IMR-90 (cell line): Measurements from ENCODE around the gene MKX. TPM values are rescaled to one million over a fixed set of nuclear protein-coding genes. Genes with fewer than 3 reads are reported as not detected.

Experiments
- ATAC-seq: fragments of 200-7000 bp; cut with Tn5 transposase; 2 replicates; pipeline ENCODE4 v1.9.1; 2020; ENCODE audit warnings: low read depth, mild to moderate bottlenecking, moderate library complexity
- BruUV-seq: library from RNA; stranded (reverse); fragments of 400-500 nt; replicated peaks from 2 replicates; lab custom pipeline; 2021; lab: Mats Ljungman, UMichigan
- CTCF ChIA-PET: fragments of 300-600 bp; formaldehyde crosslinking; extraction: SDS; loops from one replicate; lab custom pipeline; 2021; ENCODE audit warnings: antibody characterized with exemption; lab: Yijun Ruan, JAX
- POLR2A ChIA-PET: fragments of 300-600 bp; sonication (Branson Sonifier 250); formaldehyde crosslinking; loops from one replicate; lab custom pipeline; 2022; ENCODE audit warnings: antibody characterized with exemption; ENCODE audit not compliant: unreplicated experiment; lab: Charles Lee
- DNase-seq: peaks from one replicate; pipeline ENCODE4 v3.0.0; 2013
- H2AFZ ChIP-seq: replicated peaks from 2 replicates; pipeline ENCODE3; 2013; ENCODE audit warnings: low read length, mild to moderate bottlenecking; ENCODE audit not compliant: poor library complexity
- H2AK5ac ChIP-seq: 2 replicates; pipeline ENCODE4 v1.6.1; 2013; ENCODE audit warnings: low read depth, low read length, inconsistent platforms
- H2AK9ac ChIP-seq: replicated peaks from 2 replicates; pipeline ENCODE3; 2013; ENCODE audit warnings: mild to moderate bottlenecking, low read depth, low read length, moderate library complexity; ENCODE audit not compliant: poor library complexity
- H2BK120ac ChIP-seq: 2 replicates; pipeline ENCODE4 v1.6.1; 2013; ENCODE audit warnings: low read depth, low read length, inconsistent platforms
- H2BK15ac ChIP-seq: 3 replicates; pipeline ENCODE4 v1.6.1; 2013; ENCODE audit warnings: low read depth, low read length, inconsistent platforms
- H2BK20ac ChIP-seq: 2 replicates; pipeline ENCODE4 v1.6.1; 2013; ENCODE audit warnings: low read depth, mild to moderate bottlenecking, inconsistent platforms, low read length, moderate library complexity
- H2BK5ac ChIP-seq: 2 replicates; pipeline ENCODE4 v1.6.1; 2013; ENCODE audit warnings: mild to moderate bottlenecking, low read depth, low read length, inconsistent platforms; ENCODE audit not compliant: poor library complexity, severe bottlenecking
- H3K14ac ChIP-seq: replicated peaks from 2 replicates; pipeline ENCODE4 v1.6.1; 2013; ENCODE audit warnings: low read depth, low read length, inconsistent platforms
- H3K18ac ChIP-seq: 2 replicates; pipeline ENCODE4 v1.6.1; 2013; ENCODE audit warnings: low read depth, low read length, control low read depth
- H3K23ac ChIP-seq: 2 replicates; pipeline ENCODE4 v1.6.1; 2013; ENCODE audit warnings: low read depth, low read length, inconsistent platforms
- H3K27ac ChIP-seq: 2 replicates; pipeline ENCODE4 v1.5.1; 2013; ENCODE audit warnings: mild to moderate bottlenecking, control low read depth, low read length; ENCODE audit not compliant: insufficient read depth
- H3K27me3 ChIP-seq: 2 replicates; pipeline ENCODE4 v1.6.1; 2013; ENCODE audit warnings: low read length; ENCODE audit not compliant: control insufficient read depth, insufficient read depth
- H3K36me3 ChIP-seq: 2 replicates; pipeline ENCODE4 v1.6.1; 2013; ENCODE audit warnings: low read length, mixed read lengths; ENCODE audit not compliant: control insufficient read depth, insufficient read depth
- H3K4ac ChIP-seq: 2 replicates; pipeline ENCODE4 v1.6.1; 2013; ENCODE audit warnings: low read depth, low read length, inconsistent platforms
- H3K4me1 ChIP-seq: 2 replicates; pipeline ENCODE4 v1.6.1; 2013; ENCODE audit warnings: low read length, mixed read lengths; ENCODE audit not compliant: control insufficient read depth, insufficient read depth
- H3K4me2 ChIP-seq: 2 replicates; pipeline ENCODE4 v1.6.1; 2013; ENCODE audit warnings: low read depth, mild to moderate bottlenecking, control low read depth, low read length, moderate library complexity
- H3K4me3 ChIP-seq: 2 replicates; pipeline ENCODE4 v1.5.1; 2013; ENCODE audit warnings: low read depth, mild to moderate bottlenecking, control low read depth, low read length, moderate library complexity; ENCODE audit not compliant: insufficient read depth
- H3K56ac ChIP-seq: 2 replicates; pipeline ENCODE4 v1.6.1; 2013; ENCODE audit warnings: low read length, inconsistent platforms; ENCODE audit not compliant: insufficient read depth; ENCODE audit errors: extremely low read depth
- H3K79me1 ChIP-seq, 2 experiments: 2 replicates each; pipeline ENCODE4 v1.6.1; 2013; ENCODE audit warnings: low read length in 2 of 2, inconsistent platforms in 1 of 2, low read depth in 1 of 2
- H3K9ac ChIP-seq: 2 replicates; pipeline ENCODE4 v1.6.1; 2013; ENCODE audit warnings: low read depth, low read length, control low read depth
- H3K9me1 ChIP-seq: 2 replicates; pipeline ENCODE4 v1.6.1; 2013; ENCODE audit warnings: low read length, inconsistent platforms; ENCODE audit not compliant: insufficient read depth
- H3K9me3 ChIP-seq: 2 replicates; pipeline ENCODE4 v1.6.1; 2013; ENCODE audit warnings: low read length; ENCODE audit not compliant: control insufficient read depth, insufficient read depth
- H4K20me1 ChIP-seq: 2 replicates; pipeline ENCODE4 v1.6.1; 2013; ENCODE audit warnings: low read length, inconsistent platforms; ENCODE audit not compliant: insufficient read depth
- H4K5ac ChIP-seq: 2 replicates; pipeline ENCODE4 v1.6.1; 2013; ENCODE audit warnings: mild to moderate bottlenecking, low read depth, low read length, control low read depth
- H4K8ac ChIP-seq, 2 experiments: 2 replicates each; pipeline ENCODE4 v1.6.1; 2013; ENCODE audit warnings: low read depth in 2 of 2, low read length in 2 of 2, control low read depth in 1 of 2, inconsistent platforms in 1 of 2
- H4K91ac ChIP-seq: 2 replicates; pipeline ENCODE4 v1.6.1; 2013; ENCODE audit warnings: low read depth, low read length, inconsistent platforms; ENCODE audit not compliant: insufficient read depth
- CEBPB ChIP-seq: IDR thresholded peaks from 2 replicates; pipeline ENCODE4 v1.6.1; 2012; ENCODE audit warnings: low read depth, low read length, improper control_type of control experiment
- dilution Hi-C: fragments of 300-500 bp; cut with HindIII; formaldehyde crosslinking; loops from one replicate; pipeline ENCODE4 v1.14.3; 2018; ENCODE audit warnings: low sequenced_read_pairs; ENCODE audit not compliant: unreplicated experiment
- in situ Hi-C: fragments of 300-500 bp; cut with MboI; formaldehyde crosslinking; loops from 3 replicates; pipeline ENCODE4 v1.14.3; 2019; ENCODE audit warnings: low sequenced_read_pairs, inconsistent platforms, mixed read lengths
- intact Hi-C: fragments of 100-400 bp; cut with micrococcal nuclease; formaldehyde crosslinking; loops from 2 replicates; pipeline ENCODE4 v1.10.0; 2022
- polyA plus RNA-seq, 3 experiments: library from polyadenylated mRNA; depleted of rRNA; stranded (reverse); fragments of >200 nt; gene quantifications; 2 replicates each; pipeline ENCODE4 v1.2.3, GENCODE V29; 2012; ENCODE audit warnings: low replicate concordance in 1 of 3
- total RNA-seq: library from RNA; depleted of rRNA; stranded (reverse); fragments of >200 nt; gene quantifications from 2 replicates; pipeline ENCODE4 v1.2.3, GENCODE V29; 2012
- TF ChIP-seq, protein P1 (sequence below): fragments of 150-350 bp; IDR thresholded peaks from 2 replicates; pipeline ENCODE4 v1.6.1; 2017; ENCODE audit warnings: mild to moderate bottlenecking, antibody characterized with exemption, low read length, low read depth

Gene MKX
- total and polyA plus RNA-seq, 2 of the 4 experiments (the other 2 are of a cell fraction) = 0.10 to 0.36 TPM

DNA sequence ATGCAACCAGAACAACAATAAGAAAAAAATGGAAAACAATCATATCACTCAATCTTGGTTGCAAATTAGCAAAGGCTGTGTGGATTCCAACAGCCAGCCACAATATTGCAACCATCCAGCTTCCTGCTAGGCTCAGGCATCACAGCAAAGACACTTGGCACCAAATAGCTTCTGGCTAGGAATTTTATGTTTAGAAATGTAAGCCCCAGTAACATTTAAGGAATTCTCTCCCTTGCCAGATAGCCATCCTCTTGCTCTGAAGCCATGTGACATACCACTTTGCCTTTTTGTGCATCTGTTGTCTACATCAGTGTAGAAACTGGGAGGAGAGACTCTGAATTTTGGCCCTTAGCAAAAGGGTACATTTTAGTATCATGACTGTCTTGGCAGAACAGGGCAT is 22.2 kb downstream of the MKX start:
- no peak overlapping the region; the same call in 1 of the 2 replicates for H3K9ac ChIP-seq
- CTCF ChIA-PET = interaction anchor here (0.6 kb wide), 1 partner anchor 18 kb away, joined by 3 read pairs; no protein-coding TSS in a partner anchor
- H4K5ac ChIP-seq = peak overlapping the region; percentile 16; the same call in 1 of the 2 replicates
- no peak overlapping the region for H2AK5ac ChIP-seq
- no peak for TF ChIP-seq CEBPB
- TF ChIP-seq, protein P1, sequence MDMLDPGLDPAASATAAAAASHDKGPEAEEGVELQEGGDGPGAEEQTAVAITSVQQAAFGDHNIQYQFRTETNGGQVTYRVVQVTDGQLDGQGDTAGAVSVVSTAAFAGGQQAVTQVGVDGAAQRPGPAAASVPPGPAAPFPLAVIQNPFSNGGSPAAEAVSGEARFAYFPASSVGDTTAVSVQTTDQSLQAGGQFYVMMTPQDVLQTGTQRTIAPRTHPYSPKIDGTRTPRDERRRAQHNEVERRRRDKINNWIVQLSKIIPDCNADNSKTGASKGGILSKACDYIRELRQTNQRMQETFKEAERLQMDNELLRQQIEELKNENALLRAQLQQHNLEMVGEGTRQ = peak; percentile 29; the same call in 1 of the 2 replicates
- H3K4me1 ChIP-seq = peaks cover 11% of the 10 kb centered on the region
- H2BK15ac ChIP-seq = peak overlapping the region; percentile 26; the same call in 2 of the 3 replicates
- peak overlapping the region; percentile 82 for H4K91ac ChIP-seq
- 0 out of 2 replicates have a peak, but pooled peaks cover 1% of the 10 kb centered on the region for H3K27me3 ChIP-seq
- H2AK9ac ChIP-seq = no peak overlapping the region
- H3K4me2 ChIP-seq = peak overlapping the region; percentile 58; the same call in 1 of the 2 replicates
- no peak overlapping the region; the same call in 1 of the 2 replicates for H3K27ac ChIP-seq
- H3K18ac ChIP-seq = peak overlapping the region; percentile 76; the same call in 1 of the 2 replicates
- intact Hi-C loops = loop anchor here (5.0 kb wide), 1 partner anchor 166 kb away; no protein-coding TSS in a partner anchor
- peaks cover 3% of the 10 kb centered on the region for H3K9me1 ChIP-seq
- ATAC-seq (peak; percentile 90), DNase-seq (peak; percentile 67)
- no peaks in the 10 kb centered on the region for H3K36me3 ChIP-seq
- H2BK120ac ChIP-seq = peak overlapping the region; percentile 62
- H3K79me1 ChIP-seq = no peaks in the 10 kb centered on the region
- peak overlapping the region in 1 of 2 experiments; percentile 62; a peak in 1 of 4 replicates for H4K8ac ChIP-seq
- no peak overlapping the region for H2AFZ ChIP-seq
- H2BK20ac ChIP-seq = peak overlapping the region; percentile 72
- H3K9me3 ChIP-seq = no peaks in the 10 kb centered on the region
- BruUV-seq = no TSS peak
- H3K14ac ChIP-seq = peak overlapping the region; percentile 32; the same call in 1 of the 2 replicates
- no peaks in the 10 kb centered on the region for H4K20me1 ChIP-seq
- in situ Hi-C loops = no loop called here
- peak overlapping the region; percentile 55; the same call in 1 of the 2 replicates for H3K4ac ChIP-seq
- peak overlapping the region; percentile 48; the same call in 1 of the 2 replicates for H3K56ac ChIP-seq
- dilution Hi-C loops = no loop called here
- no peak overlapping the region for H3K4me3 ChIP-seq
- H2BK5ac ChIP-seq = peak overlapping the region; percentile 89
- no peak overlapping the region for H3K23ac ChIP-seq
- POLR2A ChIA-PET = no interaction called here
